ENCODE measurements around the gene SUSD1. TPM values are rescaled to one million over a fixed set of nuclear protein-coding genes. Genes with fewer than 3 reads are reported as not detected.

SUSD1 gene
- total RNA-seq, 2 experiments from 2014 or later, result 2.5 TPM

DNA sequence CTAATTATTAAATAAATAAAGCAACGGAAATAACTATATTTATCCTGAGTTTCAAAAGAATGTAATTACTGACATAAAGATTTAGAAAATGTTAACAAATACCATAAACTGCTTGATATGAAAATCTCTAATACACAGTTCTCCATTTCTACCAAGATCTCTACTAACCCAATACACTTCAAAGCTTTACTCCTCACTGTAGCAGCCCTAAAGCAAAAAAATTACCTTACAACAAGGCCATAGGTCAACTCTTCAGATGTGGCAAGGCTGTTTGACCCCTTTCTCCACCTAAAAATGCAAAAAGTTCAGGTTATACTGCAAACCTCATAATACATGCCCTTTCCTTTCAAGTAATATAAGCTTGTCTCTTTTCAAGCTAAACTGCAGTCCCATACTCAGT is 181.8 kb downstream of the SUSD1 start:
- Mint-ChIP-seq H3K36me3 (ENCODE audit: low read depth) (no peaks in the 10 kb centered on the region), H3K4me1 (peaks cover 34% of the 10 kb centered on the region), H3K4me3 (no peak overlapping the region), H3K9me3 (ENCODE audit: low read depth) (peaks cover 2% of the 10 kb centered on the region), H3K27me3 (peaks cover 5% of the 10 kb centered on the region), H3K27ac (peak overlapping the region; percentile 19)
- DNase-seq (no peak), ATAC-seq (no peak)
- CTCF ChIA-PET, result interaction anchor here (0.6 to 2.2 kb wide), 11 partner anchors 16 to 362 kb away, joined by 3 to 12 read pairs (median 4); partner anchors contain the start of genes DNAJC25 and PTBP3
- POLR2A ChIA-PET, result interaction anchor here (1.3 kb wide), 1 partner anchor 78 kb away, joined by 5 read pairs; no protein-coding TSS in a partner anchor
- intact Hi-C loops (cut with DNase I, micrococcal nuclease), result loop anchor here (2.0 to 5.0 kb wide), 4 partner anchors 55 to 339 kb away; partner anchors contain the start of genes UGCG (in 2 of the 2) and PTBP3 (in 1 of the 2)

GRCh38 chr9:111992523-111992922 is 182.6 kb downstream of the SUSD1 start:
- intact Hi-C loops (cut with DNase I, micrococcal nuclease), result loop anchor here (1.0 to 5.0 kb wide), 8 partner anchors 20 to 340 kb away; partner anchors contain the start of genes UGCG (in 2 of the 2) and PTBP3 (in 1 of the 2)
- ChIA-PET CTCF (interaction anchor here (0.6 to 1.5 kb wide), 8 partner anchors 15 to 362 kb away, joined by 3 to 5 read pairs (median 4); partner anchors contain the start of gene DNAJC25), POLR2A (interaction anchor here (1.3 kb wide), 1 partner anchor 77 kb away, joined by 5 read pairs; no protein-coding TSS in a partner anchor)
- no peaks in the 10 kb centered on the region for H3K36me3 Mint-ChIP-seq (ENCODE audit: low read depth)
- peak; percentile 62 for DNase-seq
- H3K9me3 Mint-ChIP-seq (ENCODE audit: low read depth), result peaks cover 2% of the 10 kb centered on the region
- H3K27ac Mint-ChIP-seq, result no peak overlapping the region
- no peak overlapping the region for H3K4me3 Mint-ChIP-seq
- peak; percentile 92 for ATAC-seq
- peaks cover 34% of the 10 kb centered on the region for H3K4me1 Mint-ChIP-seq
- peaks cover 2% of the 10 kb centered on the region for H3K27me3 Mint-ChIP-seq

GRCh38 chr9:111991179-111991578 is 183.9 kb downstream of the SUSD1 start:
- Mint-ChIP-seq H3K36me3 (ENCODE audit: low read depth) (no peaks in the 10 kb centered on the region), H3K4me1 (peaks cover 35% of the 10 kb centered on the region), H3K27me3 (no peaks in the 10 kb centered on the region), H3K9me3 (ENCODE audit: low read depth) (peaks cover 2% of the 10 kb centered on the region), H3K27ac (no peak overlapping the region), H3K4me3 (no peak overlapping the region)
- intact Hi-C loops (cut with DNase I, micrococcal nuclease), result loop anchor here (2.0 to 5.0 kb wide), 4 partner anchors 14 to 341 kb away; partner anchors contain the start of genes UGCG (in 2 of the 2) and PTBP3 (in 1 of the 2)
- ChIA-PET POLR2A (no interaction called here), CTCF (no interaction called here)
- no peak for ATAC-seq
- DNase-seq, result no peak

Other genes starting within 250 kb of the SUSD1 start
- gene PTBP3, start 158.3 kb upstream of the SUSD1 start, total RNA-seq, result 100 to 1,000 TPM in 1 of 2 experiments, 10 to 100 TPM in 1; 98.9 to 176 TPM
- 10 to 100 TPM; 24.7 to 30.9 TPM for gene HSDL2, start 204.8 kb upstream of the SUSD1 start, total RNA-seq